OCI-LY1 (cell line): ENCODE measurements around the gene SEPTIN10.

Experiments
- H2AFZ ChIP-seq: fragments of 200-600 bp; sonication (generic), shearing (Covaris generic); 2 replicates; pipeline ENCODE4 v1.6.0; 2014; ENCODE audit warnings: antibody characterized with exemption, mild to moderate bottlenecking, low read length
- H3F3A ChIP-seq: fragments of 200-600 bp; sonication (generic), shearing (Covaris generic); 2 replicates; pipeline ENCODE4 v1.6.0; 2014; ENCODE audit warnings: mild to moderate bottlenecking, antibody characterized with exemption, low read length, moderate library complexity; ENCODE audit not compliant: insufficient read depth
- H3K27ac ChIP-seq: fragments of 200-600 bp; sonication (generic); 2 replicates; pipeline ENCODE4 v1.5.1; 2014; ENCODE audit warnings: low read length, mixed run types, mild to moderate bottlenecking, low read depth; ENCODE audit not compliant: poor library complexity, severe bottlenecking
- H3K27me3 ChIP-seq: fragments of 200-600 bp; sonication (generic); 2 replicates; pipeline ENCODE4 v1.6.0; 2014; ENCODE audit warnings: antibody characterized with exemption, mild to moderate bottlenecking, low read length, moderate library complexity; ENCODE audit not compliant: insufficient read depth
- H3K36me3 ChIP-seq: fragments of 200-600 bp; sonication (generic); 2 replicates; pipeline ENCODE4 v1.6.1; 2014; ENCODE audit warnings: mild to moderate bottlenecking, antibody characterized with exemption, low read length, moderate library complexity, mixed read lengths; ENCODE audit not compliant: insufficient read depth
- H3K4me1 ChIP-seq: fragments of 200-600 bp; sonication (generic); 2 replicates; pipeline ENCODE4 v1.5.1; 2014; ENCODE audit warnings: mild to moderate bottlenecking, low read length, moderate library complexity; ENCODE audit not compliant: insufficient read depth, severe bottlenecking
- H3K4me2 ChIP-seq: fragments of 200-600 bp; sonication (generic), shearing (Covaris generic); 2 replicates; pipeline ENCODE4 v1.6.1; 2014; ENCODE audit warnings: low read length
- H3K4me3 ChIP-seq: fragments of 200-600 bp; sonication (generic); 2 replicates; pipeline ENCODE4 v1.5.1; 2014; ENCODE audit warnings: low read length, low read depth, mild to moderate bottlenecking, mixed read lengths; ENCODE audit not compliant: poor library complexity, severe bottlenecking
- H3K79me2 ChIP-seq: fragments of 200-600 bp; shearing (Covaris generic); 2 replicates; pipeline ENCODE4 v1.6.1; 2016; ENCODE audit warnings: mixed run types, low read length, mixed read lengths; ENCODE audit not compliant: insufficient read depth
- H3K9ac ChIP-seq: fragments of 200-600 bp; sonication (generic), shearing (Covaris generic); 2 replicates; pipeline ENCODE4 v1.6.1; 2014; ENCODE audit warnings: mild to moderate bottlenecking, low read length, mixed read lengths
- H3K9me2 ChIP-seq: fragments of 200-600 bp; sonication (generic), shearing (Covaris generic); 2 replicates; pipeline ENCODE4 v1.6.1; 2014; ENCODE audit warnings: low read depth, mild to moderate bottlenecking, low read length, mixed read lengths
- H3K9me3 ChIP-seq: fragments of 200-600 bp; shearing (Covaris generic); 2 replicates; pipeline ENCODE4 v1.6.1; 2014; ENCODE audit warnings: low read length, mixed read lengths
- H4K20me1 ChIP-seq: fragments of 200-600 bp; sonication (generic), shearing (Covaris generic); 2 replicates; pipeline ENCODE4 v1.6.0; 2016; ENCODE audit warnings: mild to moderate bottlenecking, low read length; ENCODE audit not compliant: insufficient read depth
- CTCF ChIP-seq: fragments of 200-600 bp; sonication (generic), shearing (Covaris generic); IDR thresholded peaks from 2 replicates; pipeline ENCODE4 v1.5.1; 2017; ENCODE audit warnings: mild to moderate bottlenecking, antibody characterized with exemption, low read length, moderate library complexity, mixed read lengths
- EZH2 ChIP-seq: fragments of 200-600 bp; sonication (generic), shearing (Covaris generic); IDR thresholded peaks from 2 replicates; pipeline ENCODE4 v1.8.0; 2017; ENCODE audit warnings: borderline replicate concordance, mixed run types, mild to moderate bottlenecking, antibody characterized with exemption, low read length, moderate library complexity, mixed read lengths

SEPTIN10 gene

GRCh38 chr2:109497911-109498870 lies 115.6 kb downstream of the SEPTIN10 start:
- H3K4me2 ChIP-seq, result no peak overlapping the region

DNA sequence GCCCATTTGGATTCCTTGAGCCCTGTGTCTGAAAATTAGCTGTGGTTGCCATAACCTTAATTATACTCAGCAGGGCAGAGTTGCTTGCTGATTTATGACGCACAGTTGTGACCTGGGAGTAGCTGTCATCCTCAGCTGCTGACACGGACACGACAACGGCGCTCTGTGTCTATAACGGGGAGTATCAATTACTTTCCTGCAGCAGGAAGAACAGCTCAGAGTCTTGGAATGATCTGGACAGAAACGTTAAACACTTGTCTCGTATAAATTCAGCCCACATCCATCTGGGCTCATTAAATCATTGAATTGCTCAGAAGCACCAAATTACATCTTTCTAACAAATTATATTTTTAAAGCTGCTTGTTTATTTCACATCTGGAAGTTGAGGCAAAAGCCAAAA lies 116.3 kb downstream of the SEPTIN10 start:
- TF ChIP-seq EZH2 (no peak), CTCF (no peak)
- no peak overlapping the region for H3K9ac ChIP-seq
- no peaks in the 10 kb centered on the region for H3K4me1 ChIP-seq
- no peaks in the 10 kb centered on the region for H3K36me3 ChIP-seq
- H3K27me3 ChIP-seq, result no peaks in the 10 kb centered on the region
- H3K27ac ChIP-seq, result no peak overlapping the region
- no peaks in the 10 kb centered on the region for H4K20me1 ChIP-seq
- no peaks in the 10 kb centered on the region for H3K9me3 ChIP-seq
- H3K4me2 ChIP-seq, result no peak overlapping the region
- no peaks in the 10 kb centered on the region for H3K79me2 ChIP-seq
- no peak overlapping the region for H3K4me3 ChIP-seq
- no peaks in the 10 kb centered on the region for H3K9me2 ChIP-seq
- H2AFZ ChIP-seq, result no peak overlapping the region
- H3F3A ChIP-seq, result no peaks in the 10 kb centered on the region

More at GRCh38 chr2:109497911-109498870, 115.6 kb downstream of the SEPTIN10 start:
- H3F3A ChIP-seq, result no peaks in the 10 kb centered on the region
- H3K9me2 ChIP-seq, result no peaks in the 10 kb centered on the region
- H3K9me3 ChIP-seq, result no peaks in the 10 kb centered on the region
- no peak overlapping the region for H3K4me3 ChIP-seq
- TF ChIP-seq EZH2 (no peak), CTCF (no peak)
- no peaks in the 10 kb centered on the region for H3K27me3 ChIP-seq
- no peak overlapping the region for H3K9ac ChIP-seq
- no peaks in the 10 kb centered on the region for H3K4me1 ChIP-seq
- no peaks in the 10 kb centered on the region for H4K20me1 ChIP-seq
- no peaks in the 10 kb centered on the region for H3K79me2 ChIP-seq
- H2AFZ ChIP-seq, result no peak overlapping the region
- no peak overlapping the region for H3K27ac ChIP-seq
- no peaks in the 10 kb centered on the region for H3K36me3 ChIP-seq

DNA sequence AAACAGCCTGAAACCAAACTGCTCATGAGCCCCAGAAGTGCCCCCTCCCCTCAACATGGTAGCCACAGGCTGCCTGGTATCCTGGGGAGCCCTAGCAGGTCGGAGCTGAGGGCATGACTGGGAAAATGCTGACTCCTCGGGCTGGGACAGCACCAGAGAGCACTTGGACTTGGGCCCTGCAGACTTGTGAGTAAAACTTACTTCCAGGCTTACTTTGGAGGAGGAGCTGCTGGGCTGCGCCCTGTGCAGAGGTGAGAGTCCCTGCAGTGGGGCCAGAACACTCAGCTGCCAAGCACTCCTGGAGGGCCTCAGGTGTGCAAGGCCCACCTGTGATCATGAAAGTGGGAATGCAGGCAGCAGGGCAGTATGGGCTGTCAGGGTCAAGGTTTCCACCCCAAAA lies 119.4 kb downstream of the SEPTIN10 start:
- H3K27ac ChIP-seq, result no peak overlapping the region
- H4K20me1 ChIP-seq, result no peaks in the 10 kb centered on the region
- H3K9me3 ChIP-seq, result no peaks in the 10 kb centered on the region
- H3K9me2 ChIP-seq, result no peaks in the 10 kb centered on the region
- H2AFZ ChIP-seq, result no peak overlapping the region
- no peak overlapping the region for H3K4me3 ChIP-seq
- no peaks in the 10 kb centered on the region for H3F3A ChIP-seq
- H3K27me3 ChIP-seq, result no peaks in the 10 kb centered on the region
- H3K9ac ChIP-seq, result no peak overlapping the region
- no peaks in the 10 kb centered on the region for H3K79me2 ChIP-seq
- TF ChIP-seq CTCF (no peak), EZH2 (no peak)
- no peaks in the 10 kb centered on the region for H3K4me1 ChIP-seq
- H3K4me2 ChIP-seq, result no peak overlapping the region
- no peaks in the 10 kb centered on the region for H3K36me3 ChIP-seq
